Spleen (tissue), 7 donors: ENCODE data around the gene KRTAP4-9.

Experiments
- POLR2A ChIP-seq, 3 donors: fragments of 450-650 bp; IDR thresholded peaks; one replicate each; pipeline ENCODE4 v1.5.1; 2017; ENCODE audit warnings: antibody characterized with exemption in 3 of 3, mild to moderate bottlenecking in 1 of 3
- POLR2AphosphoS5 ChIP-seq, 3 donors: sonication (generic); formaldehyde crosslinking; IDR thresholded peaks; one replicate each; pipeline ENCODE4 v1.5.1; 2017; ENCODE audit warnings: antibody characterized with exemption in 3 of 3
- TF ChIP-seq, protein P1 (sequence below), 11 experiments: fragments of 200-600 bp in 7 of 11; fragments of 450-650 bp in 4 of 11; sonication (generic) in 4 of 11; IDR thresholded peaks in 8 of 11; conservative IDR thresholded peaks in 3 of 11; 1 replicate in 7 of 11; 2 replicates in 4 of 11; pipeline versions ENCODE4 v1.4.0 to v1.8.0; 2016 to 2021; ENCODE audit warnings: antibody characterized with exemption in 11 of 11, inconsistent platforms in 4 of 11, mild to moderate bottlenecking in 1 of 11
- donor health status: DM: no; HTN: no; CAD: no; lungs with moderate emphysema.
- donor health status: DM: no; HTN: no; CAD: no.
- donor health status: DM: no; HTN: no; CAD: no.

DNA sequence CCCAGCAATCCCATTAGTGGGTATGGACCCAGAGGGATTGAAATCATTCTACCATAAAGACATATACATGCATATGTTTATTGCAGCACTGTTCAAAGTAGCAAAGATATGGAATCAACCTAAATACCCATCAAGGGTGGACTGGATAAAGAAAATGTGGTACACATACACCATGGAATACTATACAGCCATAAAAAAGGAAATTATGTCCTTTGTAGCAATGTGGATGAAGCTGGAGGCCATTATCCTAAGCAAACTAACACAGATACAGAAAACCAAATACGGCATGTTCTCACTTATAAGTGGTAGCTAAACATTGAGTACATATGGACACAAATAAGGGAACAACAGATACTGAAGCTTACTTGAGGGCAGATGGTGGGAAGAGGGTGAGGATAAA lies 47.6 kb upstream of the KRTAP4-9 start:
- TF ChIP-seq, protein P1, sequence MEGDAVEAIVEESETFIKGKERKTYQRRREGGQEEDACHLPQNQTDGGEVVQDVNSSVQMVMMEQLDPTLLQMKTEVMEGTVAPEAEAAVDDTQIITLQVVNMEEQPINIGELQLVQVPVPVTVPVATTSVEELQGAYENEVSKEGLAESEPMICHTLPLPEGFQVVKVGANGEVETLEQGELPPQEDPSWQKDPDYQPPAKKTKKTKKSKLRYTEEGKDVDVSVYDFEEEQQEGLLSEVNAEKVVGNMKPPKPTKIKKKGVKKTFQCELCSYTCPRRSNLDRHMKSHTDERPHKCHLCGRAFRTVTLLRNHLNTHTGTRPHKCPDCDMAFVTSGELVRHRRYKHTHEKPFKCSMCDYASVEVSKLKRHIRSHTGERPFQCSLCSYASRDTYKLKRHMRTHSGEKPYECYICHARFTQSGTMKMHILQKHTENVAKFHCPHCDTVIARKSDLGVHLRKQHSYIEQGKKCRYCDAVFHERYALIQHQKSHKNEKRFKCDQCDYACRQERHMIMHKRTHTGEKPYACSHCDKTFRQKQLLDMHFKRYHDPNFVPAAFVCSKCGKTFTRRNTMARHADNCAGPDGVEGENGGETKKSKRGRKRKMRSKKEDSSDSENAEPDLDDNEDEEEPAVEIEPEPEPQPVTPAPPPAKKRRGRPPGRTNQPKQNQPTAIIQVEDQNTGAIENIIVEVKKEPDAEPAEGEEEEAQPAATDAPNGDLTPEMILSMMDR (IDR thresholded peaks at IDR 0.05 in 8 of 11, conservative IDR thresholded peaks at IDR 0.05 in 3 of 11), result no peak
- TF ChIP-seq POLR2A (IDR thresholded peaks at IDR 0.05) (no peak), POLR2AphosphoS5 (IDR thresholded peaks at IDR 0.05) (no peak)
